ENCODE results near the gene CACNA1G. TPM values are rescaled to one million over a fixed set of nuclear protein-coding genes. Genes with fewer than 3 reads are reported as not detected.

Gene CACNA1G
- total RNA-seq, 1 donor, result under 0.01 TPM

- Histone ChIP-seq H3K4me3 (ENCODE audit: insufficient read depth, low read length) (no peak overlapping the region), H3K9me3 (ENCODE audit: low read depth, low read length) (no peaks in the 10 kb centered on the region), H3K27me3 (ENCODE audit: insufficient read depth, low read length) (peaks cover 31% of the 10 kb centered on the region), H3K4me2 (ENCODE audit: insufficient read depth, low read length) (no peak overlapping the region), H3K27ac (ENCODE audit: low read depth, low read length) (no peak overlapping the region), H3K79me2 (ENCODE audit: insufficient read depth, low read length) (no peaks in the 10 kb centered on the region), H3K36me3 (ENCODE audit: insufficient read depth, low read length) (peaks cover 9% of the 10 kb centered on the region), H3K4me1 (ENCODE audit: insufficient read depth, low read length) (peaks cover 10% of the 10 kb centered on the region), H4K20me1 (ENCODE audit: insufficient read depth, low read length) (peaks cover 9% of the 10 kb centered on the region), H2AFZ (ENCODE audit: low read length) (no peak overlapping the region)
- DNase-seq (ENCODE audit: insufficient read length, low spot score, missing footprints), result no peak
- TF ChIP-seq CTCF (IDR thresholded peaks at IDR 0.05; ENCODE audit: extremely low read depth, low read depth, low read length), result no peak
Measured at GRCh38 chr17:50556803-50557202, 3.7 kb upstream of the CACNA1G start.

GRCh38 chr17:50557630-50558029 lies 2.9 kb upstream of the CACNA1G start:
- Histone ChIP-seq H4K20me1 (ENCODE audit: insufficient read depth, low read length) (peaks cover 9% of the 10 kb centered on the region), H3K79me2 (ENCODE audit: insufficient read depth, low read length) (no peaks in the 10 kb centered on the region), H3K4me1 (ENCODE audit: insufficient read depth, low read length) (peaks cover 10% of the 10 kb centered on the region), H3K27ac (ENCODE audit: low read depth, low read length) (no peak overlapping the region), H2AFZ (ENCODE audit: low read length) (no peak overlapping the region), H3K27me3 (ENCODE audit: insufficient read depth, low read length) (peaks cover 38% of the 10 kb centered on the region), H3K36me3 (ENCODE audit: insufficient read depth, low read length) (peaks cover 5% of the 10 kb centered on the region), H3K4me3 (ENCODE audit: insufficient read depth, low read length) (no peak overlapping the region), H3K4me2 (ENCODE audit: insufficient read depth, low read length) (no peak overlapping the region), H3K9me3 (ENCODE audit: low read depth, low read length) (no peaks in the 10 kb centered on the region)
- TF ChIP-seq CTCF (IDR thresholded peaks at IDR 0.05; ENCODE audit: extremely low read depth, low read depth, low read length), result no peak
- DNase-seq (ENCODE audit: insufficient read length, low spot score, missing footprints), result no peak

- no peak for TF ChIP-seq CTCF (IDR thresholded peaks at IDR 0.05; ENCODE audit: extremely low read depth, low read depth, low read length)
- H3K27me3 ChIP-seq (ENCODE audit: insufficient read depth, low read length), result peaks cover 42% of the 10 kb centered on the region
Measured at GRCh38 chr17:50558091-50558490, 2.4 kb upstream of the CACNA1G start.

GRCh38 chr17:50558581-50558940 lies 2.0 kb upstream of the CACNA1G start:
- H3K27ac ChIP-seq (ENCODE audit: low read depth, low read length), result no peak overlapping the region
- peaks cover 9% of the 10 kb centered on the region for H4K20me1 ChIP-seq (ENCODE audit: insufficient read depth, low read length)
- H3K79me2 ChIP-seq (ENCODE audit: insufficient read depth, low read length), result no peaks in the 10 kb centered on the region
- DNase-seq (ENCODE audit: insufficient read length, low spot score, missing footprints), result no peak
- H3K4me3 ChIP-seq (ENCODE audit: insufficient read depth, low read length), result no peak overlapping the region
- no peak overlapping the region for H2AFZ ChIP-seq (ENCODE audit: low read length)
- no peak for TF ChIP-seq CTCF (IDR thresholded peaks at IDR 0.05; ENCODE audit: extremely low read depth, low read depth, low read length)
- peaks cover 10% of the 10 kb centered on the region for H3K4me1 ChIP-seq (ENCODE audit: insufficient read depth, low read length)
- H3K4me2 ChIP-seq (ENCODE audit: insufficient read depth, low read length), result no peak overlapping the region
- peaks cover 47% of the 10 kb centered on the region for H3K27me3 ChIP-seq (ENCODE audit: insufficient read depth, low read length)
- no peaks in the 10 kb centered on the region for H3K9me3 ChIP-seq (ENCODE audit: low read depth, low read length)
- H3K36me3 ChIP-seq (ENCODE audit: insufficient read depth, low read length), result peaks cover 5% of the 10 kb centered on the region

More at GRCh38 chr17:50558091-50558490, 2.4 kb upstream of the CACNA1G start:
- H3K4me2 ChIP-seq (ENCODE audit: insufficient read depth, low read length), result no peak overlapping the region
- no peak overlapping the region for H3K27ac ChIP-seq (ENCODE audit: low read depth, low read length)
- peaks cover 10% of the 10 kb centered on the region for H3K4me1 ChIP-seq (ENCODE audit: insufficient read depth, low read length)
- H3K4me3 ChIP-seq (ENCODE audit: insufficient read depth, low read length), result no peak overlapping the region
- no peaks in the 10 kb centered on the region for H3K79me2 ChIP-seq (ENCODE audit: insufficient read depth, low read length)
- H3K9me3 ChIP-seq (ENCODE audit: low read depth, low read length), result no peaks in the 10 kb centered on the region
- no peak overlapping the region for H2AFZ ChIP-seq (ENCODE audit: low read length)
- H4K20me1 ChIP-seq (ENCODE audit: insufficient read depth, low read length), result peaks cover 9% of the 10 kb centered on the region
- no peak for DNase-seq (ENCODE audit: insufficient read length, low spot score, missing footprints)
- H3K36me3 ChIP-seq (ENCODE audit: insufficient read depth, low read length), result peaks cover 5% of the 10 kb centered on the region
